ENCODE results near the gene KCNIP2.

DNA sequence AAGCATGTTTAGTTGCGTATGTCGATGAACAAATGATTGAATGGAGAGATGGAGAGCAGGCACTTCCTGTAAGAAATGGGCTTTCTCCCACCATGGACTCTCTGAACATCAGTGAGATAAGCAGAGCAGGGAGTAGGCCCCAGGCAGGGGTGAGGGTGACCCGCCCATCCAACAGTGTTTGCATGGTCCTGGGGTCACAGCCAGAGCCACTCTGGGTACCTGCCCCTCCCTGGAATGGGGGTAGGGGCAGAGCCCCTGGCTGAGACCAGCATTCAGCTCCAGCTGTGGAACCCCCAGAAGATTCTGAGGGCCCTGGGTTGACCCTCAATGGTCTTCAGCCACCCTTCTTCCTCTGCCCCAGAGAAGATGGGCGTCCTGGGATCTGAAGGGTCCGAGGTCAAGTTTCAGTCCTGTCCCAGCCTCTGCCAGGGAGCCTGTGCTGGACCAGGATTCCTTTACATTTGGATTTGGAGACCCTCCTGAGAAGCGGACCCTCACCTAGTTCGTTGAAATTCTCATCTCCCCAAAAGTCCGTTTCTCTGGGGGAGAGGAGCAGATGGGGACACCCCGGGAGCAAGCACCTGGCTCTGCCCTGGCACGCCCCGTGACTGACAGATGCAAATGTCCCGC, 65.3 kb downstream of the KCNIP2 start:
- TF ChIP-seq GATA2 (IDR thresholded peaks at IDR 0.05; ENCODE audit: low read depth, low read length) (no peak), GATA3 (IDR thresholded peaks at IDR 0.05; ENCODE audit: low read depth, low read length) (no peak)

Data from SH-SY5Y (cell line).